ENCODE measurements around the gene PRKCQ. TPM values are rescaled to one million over a fixed set of nuclear protein-coding genes. Genes with fewer than 3 reads are reported as not detected.
"Not testable (repeated sequence)": the region's sequence is repeated elsewhere in the genome, so short reads cannot be mapped to it uniquely, and the experiment has no call there.

PRKCQ gene
- polyA plus RNA-seq, 3 donors = 14.6 to 16.0 (median 15.3) TPM

DNA sequence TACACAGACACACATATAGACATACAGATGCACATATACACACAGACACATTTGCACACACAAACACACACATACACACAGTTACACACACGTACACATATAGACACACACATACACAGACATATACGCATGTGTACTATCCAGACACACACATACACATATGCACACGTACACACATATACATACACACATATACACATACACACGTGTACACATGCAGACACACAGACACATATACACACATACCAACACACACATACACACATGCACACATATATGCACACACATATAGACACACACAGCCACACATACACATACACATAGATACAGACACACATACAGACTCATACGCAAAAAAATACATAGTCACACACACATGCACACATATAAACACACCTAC lies 193.1 kb downstream of the PRKCQ start:
- no peak for DNase-seq

DNA sequence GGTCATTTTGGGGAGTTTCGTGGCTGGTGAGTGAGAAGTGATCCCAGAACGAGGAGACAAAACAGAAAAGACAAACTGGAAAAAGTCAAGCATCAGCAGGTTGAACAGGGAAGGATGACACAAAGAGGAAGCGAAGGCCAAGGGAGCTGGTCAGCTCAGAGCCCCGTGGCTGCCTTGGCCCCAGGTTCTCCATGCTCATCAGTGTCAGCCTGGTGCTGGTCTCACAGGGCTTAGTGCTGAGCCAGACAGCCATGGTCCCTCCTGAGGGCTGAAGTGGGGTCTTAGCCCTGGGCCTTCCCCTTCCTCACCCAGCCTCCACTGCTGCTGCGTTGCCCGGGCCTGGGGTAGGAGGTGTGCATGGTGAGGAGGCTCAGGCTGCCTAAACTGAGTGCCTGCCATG lies 193.7 kb downstream of the PRKCQ start:
- DNase-seq = no peak

DNA sequence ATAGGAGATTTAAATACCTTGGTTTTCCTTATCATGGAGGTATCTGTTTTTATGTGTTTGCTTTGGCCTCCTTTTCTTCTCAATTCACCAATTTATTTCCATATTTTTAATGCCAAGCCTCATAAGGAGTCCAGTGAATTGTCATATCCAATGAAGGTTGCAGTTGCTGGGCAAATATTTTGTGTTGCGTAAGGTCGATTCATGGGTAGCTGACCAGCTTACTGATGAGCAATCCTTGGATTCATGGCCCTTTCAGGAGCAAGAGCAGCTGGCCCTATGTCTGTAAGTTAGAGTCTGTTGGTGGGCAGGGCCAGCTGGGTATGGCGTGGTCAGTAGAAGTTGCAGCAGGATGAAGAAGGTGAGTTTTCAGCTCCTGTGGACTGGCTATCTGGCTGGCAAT lies 194.4 kb downstream of the PRKCQ start:
- no peak for DNase-seq

DNA sequence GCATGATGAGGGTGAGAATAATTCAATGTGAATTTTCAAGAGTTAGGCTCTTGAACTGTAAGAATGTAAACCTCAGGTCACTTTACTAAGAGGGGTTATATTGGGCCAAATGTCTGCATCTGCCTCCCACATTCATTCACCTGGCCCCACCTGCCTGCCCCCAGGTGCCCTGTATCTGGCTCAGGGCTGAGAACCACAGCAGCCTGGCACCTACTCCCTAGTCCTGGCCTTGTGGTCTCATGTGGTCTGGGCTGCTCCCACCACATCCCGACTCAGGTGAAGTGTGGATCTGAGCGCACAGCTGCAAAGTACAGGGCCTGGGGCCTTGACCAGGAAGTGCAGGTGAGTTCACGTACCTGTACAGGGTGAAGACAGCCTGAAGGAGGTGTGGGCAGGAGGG lies 195.2 kb downstream of the PRKCQ start:
- no peak for DNase-seq

DNA sequence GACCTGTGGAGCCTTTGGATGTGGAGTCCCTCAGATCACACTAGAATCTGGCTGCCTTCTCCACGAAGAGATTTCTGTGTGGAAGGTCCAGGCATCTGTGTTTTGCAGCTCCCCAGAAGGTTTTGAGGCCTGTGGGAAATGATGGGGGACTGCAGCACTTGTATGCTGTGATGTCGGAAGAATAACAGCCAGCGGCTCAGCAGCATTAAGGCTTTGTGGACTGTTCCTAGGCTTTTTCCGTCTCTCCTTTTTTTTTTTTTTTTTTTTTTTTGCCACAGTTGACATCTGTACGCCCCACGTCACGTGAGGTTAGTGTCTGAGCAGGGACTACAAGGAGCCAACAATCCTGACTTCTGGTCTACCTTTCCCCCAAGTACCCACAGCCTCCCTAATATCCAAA lies 196.0 kb downstream of the PRKCQ start:
- DNase-seq = no peak

DNA sequence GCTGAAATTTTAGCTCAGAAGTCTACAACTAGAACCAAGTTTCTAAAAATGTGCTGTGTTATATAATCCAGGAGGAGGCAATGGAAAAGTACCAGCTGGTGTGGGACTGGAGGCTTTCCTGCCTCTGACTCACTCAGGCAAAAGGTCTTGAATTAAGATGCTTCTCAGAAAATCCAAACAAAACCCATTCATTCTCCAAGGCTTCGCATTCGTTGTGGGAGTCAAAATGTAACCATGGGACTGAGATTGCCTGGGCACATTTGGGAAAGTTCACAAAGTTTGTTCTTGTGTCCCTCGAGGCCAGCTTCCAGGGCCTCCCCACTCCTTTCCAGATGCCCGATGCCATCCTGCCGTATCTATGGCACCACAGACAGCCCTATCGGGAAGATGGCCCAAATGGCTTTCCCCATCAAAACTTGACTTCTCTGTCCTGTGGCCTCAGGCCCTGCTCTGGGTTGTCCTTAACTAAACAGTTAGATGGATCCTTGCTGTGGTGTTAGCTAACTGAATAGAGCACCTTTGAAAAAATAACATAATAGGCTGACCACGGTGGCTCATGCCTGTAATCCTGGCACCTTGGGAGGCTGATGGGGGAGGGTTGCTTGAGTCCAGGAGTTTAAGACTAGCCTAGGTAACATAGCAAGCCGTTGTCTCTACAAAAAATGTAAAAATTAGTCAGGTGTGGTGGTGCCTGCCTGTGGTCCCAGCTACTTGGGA lies 196.8 kb downstream of the PRKCQ start:
- no peak for DNase-seq

DNA sequence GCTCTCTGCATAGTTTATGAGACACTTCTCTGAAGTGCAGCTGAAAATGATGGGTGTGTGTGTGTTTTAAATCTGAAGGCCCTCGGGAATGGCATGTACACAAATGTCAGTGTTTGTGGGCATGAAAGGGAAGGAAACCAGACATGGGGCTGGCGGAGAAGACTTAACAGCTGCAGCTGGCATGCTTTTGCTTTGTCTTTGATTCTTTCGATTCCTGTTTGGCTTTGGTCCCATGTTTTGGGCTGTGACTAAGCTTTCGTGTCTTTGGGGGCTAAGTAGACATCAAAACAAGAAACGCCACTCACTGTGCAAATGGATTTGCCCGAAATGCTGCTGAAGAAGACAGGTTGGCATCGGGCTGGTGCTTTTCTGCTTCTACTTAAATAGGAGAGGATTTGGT lies 198.0 kb downstream of the PRKCQ start:
- no peak for DNase-seq

DNA sequence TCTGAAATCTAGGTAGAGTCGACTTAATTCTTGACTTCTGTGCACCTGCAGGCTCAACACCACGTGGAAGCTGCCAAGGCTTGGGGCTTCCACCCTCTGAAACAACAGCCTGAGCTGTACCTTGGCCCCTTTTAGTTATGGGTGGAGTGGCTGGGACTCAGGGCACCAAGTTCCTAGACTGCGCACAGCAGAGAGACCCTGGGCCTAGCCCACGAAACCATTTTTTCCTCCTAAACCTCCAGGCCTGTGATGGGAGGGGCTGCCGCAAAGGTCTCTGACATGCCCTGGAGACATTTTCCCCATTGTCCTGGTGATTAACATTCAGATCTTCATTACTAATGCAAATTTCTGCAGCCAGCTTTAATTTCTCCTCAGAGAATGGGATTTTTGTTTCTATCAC lies 199.6 kb downstream of the PRKCQ start:
- DNase-seq = not testable (repeated sequence)

DNA sequence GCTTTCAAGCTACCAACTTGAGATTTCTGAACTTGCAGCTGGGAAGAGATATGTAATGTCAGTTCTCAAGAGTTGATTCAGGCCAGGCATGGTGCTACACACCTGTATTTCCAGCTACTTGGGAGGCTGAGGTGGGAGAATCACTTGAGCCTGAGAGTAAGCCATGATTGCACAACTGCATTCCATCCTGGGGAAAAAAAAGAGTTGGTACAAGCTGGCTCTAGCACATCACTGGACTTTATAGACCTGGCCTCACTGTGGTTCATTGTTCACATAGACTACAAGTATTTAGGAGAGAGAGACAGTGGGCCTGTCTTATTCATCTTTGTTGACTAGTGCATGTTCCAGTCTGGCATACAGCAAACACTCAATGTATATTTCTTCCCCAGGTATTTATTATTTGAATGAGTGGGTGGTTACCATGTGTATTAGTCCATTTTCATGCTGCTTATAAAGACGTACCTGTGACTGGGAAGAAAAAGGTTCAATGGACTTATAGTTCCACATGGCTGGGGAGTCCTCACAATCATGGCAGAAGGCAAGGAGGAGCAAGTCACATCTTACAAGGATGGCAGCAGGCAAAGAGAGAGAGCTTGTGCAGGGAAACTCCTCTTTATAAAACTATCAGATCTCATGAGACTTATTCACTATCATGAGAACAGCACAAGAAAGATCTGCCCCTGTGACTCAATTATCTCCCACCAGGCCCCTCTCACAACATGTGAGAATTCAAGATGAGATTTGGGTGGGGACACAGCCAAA lies 200.9 kb downstream of the PRKCQ start:
- DNase-seq = no peak
